NCI-H2107 (cell line): ENCODE measurements around the gene DAGLA.

Experiments
- DNase-seq: peaks from one replicate; lab custom pipeline; 2025; lab: John Stamatoyannopoulos, UW

DAGLA gene

GRCh38 chr11:61765550-61766253 lies 85.5 kb downstream of the DAGLA start:
- no peak for DNase-seq

GRCh38 chr11:61766353-61766841 lies 86.2 kb downstream of the DAGLA start:
- DNase-seq: no peak

GRCh38 chr11:61768376-61769076 lies 88.3 kb downstream of the DAGLA start:
- DNase-seq: no peak

GRCh38 chr11:61769169-61769920 lies 89.2 kb downstream of the DAGLA start:
- DNase-seq: no peak

GRCh38 chr11:61769946-61770683 lies 89.9 kb downstream of the DAGLA start:
- no peak for DNase-seq

- no peak for DNase-seq
Measured at GRCh38 chr11:61771195-61771894, 91.2 kb downstream of the DAGLA start.

GRCh38 chr11:61771985-61772455 lies 91.8 kb downstream of the DAGLA start:
- no peak for DNase-seq

- no peak for DNase-seq
Measured at GRCh38 chr11:61773356-61773755, 93.2 kb downstream of the DAGLA start.

GRCh38 chr11:61773809-61774208 lies 93.6 kb downstream of the DAGLA start:
- no peak for DNase-seq

- no peak for DNase-seq
Measured at GRCh38 chr11:61774411-61774810, 94.2 kb downstream of the DAGLA start.

GRCh38 chr11:61775106-61775505 lies 94.9 kb downstream of the DAGLA start:
- DNase-seq: no peak

GRCh38 chr11:61775606-61776554 lies 95.7 kb downstream of the DAGLA start:
- no peak for DNase-seq

- DNase-seq: no peak
Measured at GRCh38 chr11:61776561-61777075, 96.4 kb downstream of the DAGLA start.

- DNase-seq: no peak
Measured at GRCh38 chr11:61777234-61778090, 97.3 kb downstream of the DAGLA start.

- DNase-seq: no peak
Measured at GRCh38 chr11:61778357-61778886, 98.2 kb downstream of the DAGLA start.

- no peak for DNase-seq
Measured at GRCh38 chr11:61778920-61779650, 98.9 kb downstream of the DAGLA start.

GRCh38 chr11:61779666-61780525 lies 99.7 kb downstream of the DAGLA start:
- DNase-seq: no peak
